HG02678 (cell line): Measurements from ENCODE around the gene RPS6KA3.
"Not testable (repeated sequence)": the region's sequence is repeated elsewhere in the genome, so short reads cannot be mapped to it uniquely, and the experiment has no call there.

Experiments
- ATAC-seq: cut with Tn5 transposase; IDR thresholded peaks from one replicate; pipeline ENCODE4 v1.9.1; 2021; ENCODE audit warnings: mild to moderate bottlenecking, moderate library complexity; ENCODE audit not compliant: unreplicated experiment

RPS6KA3 gene

GRCh38 chrX:20265726-20266681 lies 705 bp downstream of the RPS6KA3 start:
- peak; percentile 16 for ATAC-seq

DNA sequence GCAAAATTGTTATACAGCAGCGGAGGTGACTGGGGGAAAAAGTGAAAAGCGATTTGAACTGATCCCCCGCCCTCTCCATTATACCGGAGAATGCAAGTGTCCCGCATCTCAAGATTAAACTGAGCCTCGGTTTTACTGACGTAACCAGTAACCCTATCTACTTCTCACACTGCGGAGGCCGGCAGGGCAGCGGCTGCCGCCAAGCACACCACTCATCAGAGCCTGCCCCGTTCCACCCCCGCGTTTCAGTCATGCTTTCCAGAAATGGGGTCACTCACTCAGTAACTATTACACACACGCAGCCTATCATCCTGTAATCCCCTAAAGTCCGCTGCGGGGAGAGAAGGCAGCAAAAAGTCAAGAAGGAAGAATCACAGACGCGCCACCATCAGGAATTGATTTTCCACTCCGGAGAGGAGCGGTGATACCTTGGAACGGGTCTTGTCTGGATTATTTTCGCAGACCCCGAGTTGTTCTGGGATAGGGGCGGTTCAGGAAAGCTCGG lies 1.4 kb downstream of the RPS6KA3 start:
- peak; percentile 33 for ATAC-seq

DNA sequence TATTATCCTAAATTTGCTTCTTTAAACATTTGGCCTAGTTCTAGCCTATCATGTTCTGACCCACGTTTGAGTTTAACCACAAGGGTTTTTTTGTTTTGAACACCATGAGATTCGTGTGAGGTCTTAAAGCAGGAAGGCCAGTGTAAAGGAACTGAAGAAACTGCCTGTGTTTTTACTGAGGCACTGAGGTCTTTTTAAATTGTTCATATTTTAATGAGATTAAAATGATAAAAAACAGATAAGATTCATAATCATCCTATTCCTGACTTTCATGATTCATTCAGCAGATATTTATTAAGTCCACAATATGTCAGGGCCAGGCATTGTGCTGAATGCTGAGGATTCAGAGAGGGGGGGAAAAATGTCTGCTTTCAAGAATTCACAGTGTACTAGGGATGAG lies 3.2 kb downstream of the RPS6KA3 start:
- peak; percentile 25 for ATAC-seq

GRCh38 chrX:20260885-20261284 lies 5.8 kb downstream of the RPS6KA3 start:
- no peak for ATAC-seq

DNA sequence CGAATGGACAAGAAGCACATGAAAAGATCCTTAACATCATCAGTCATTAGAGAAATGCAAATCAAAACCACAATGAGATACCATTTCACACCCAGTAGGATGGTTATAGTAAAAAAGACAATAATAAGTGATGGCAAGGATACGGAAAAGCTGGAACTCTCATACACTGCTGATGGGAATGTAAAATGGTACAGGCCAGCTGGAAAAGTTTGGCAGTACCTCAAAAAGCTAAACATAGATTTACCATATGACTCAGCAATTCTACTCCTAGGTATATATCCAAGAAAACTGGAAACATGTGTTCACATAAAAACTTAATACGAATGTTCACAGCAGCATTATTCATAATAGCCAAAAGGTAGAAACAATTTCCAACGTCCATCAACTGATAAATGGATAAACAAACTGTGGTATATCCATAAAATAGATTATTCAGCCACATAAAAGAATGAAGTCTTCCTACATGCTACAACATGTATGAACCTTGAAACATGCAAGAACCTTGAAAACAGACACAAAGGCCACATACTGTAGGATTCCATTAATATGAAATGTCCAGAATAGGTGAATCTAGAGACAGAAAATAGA lies 11.9 kb downstream of the RPS6KA3 start:
- ATAC-seq, result no peak

DNA sequence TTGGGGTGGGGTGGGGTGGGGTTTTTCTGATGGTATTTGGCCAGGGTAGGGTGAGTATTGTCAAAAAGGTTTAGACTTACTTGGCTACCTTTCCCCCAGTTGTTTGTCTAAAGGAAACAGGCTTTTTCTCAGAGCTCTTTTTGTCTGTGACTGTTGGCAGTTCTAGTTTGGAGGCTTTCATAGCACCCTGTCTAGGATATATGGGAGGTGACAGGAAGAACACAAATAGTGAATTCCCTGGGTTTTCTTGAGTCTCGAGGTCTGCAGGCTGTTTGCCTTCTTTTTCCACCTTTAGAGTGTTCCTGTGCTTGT lies 13.5 kb downstream of the RPS6KA3 start:
- no peak for ATAC-seq

GRCh38 chrX:20252381-20253231 lies 14.1 kb downstream of the RPS6KA3 start:
- ATAC-seq, result no peak

DNA sequence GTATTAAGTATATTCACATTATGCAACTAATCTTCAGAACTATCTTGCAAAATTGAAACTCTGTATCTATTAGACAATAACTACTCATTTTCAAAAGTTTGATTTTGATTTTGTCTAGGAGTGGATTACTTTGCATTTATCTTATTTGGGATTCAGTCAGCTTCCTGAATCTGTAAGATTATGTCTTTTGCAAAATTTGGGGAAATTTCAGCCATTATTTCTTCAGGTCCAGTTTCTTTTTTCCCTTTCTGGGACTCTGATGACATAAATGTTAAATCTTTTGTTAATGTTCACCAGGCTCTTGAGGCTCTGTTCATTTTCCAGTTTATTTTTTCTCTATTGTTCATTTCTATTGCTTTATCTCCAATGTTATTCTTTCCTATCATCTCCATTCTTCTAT lies 15.0 kb downstream of the RPS6KA3 start:
- no peak for ATAC-seq

DNA sequence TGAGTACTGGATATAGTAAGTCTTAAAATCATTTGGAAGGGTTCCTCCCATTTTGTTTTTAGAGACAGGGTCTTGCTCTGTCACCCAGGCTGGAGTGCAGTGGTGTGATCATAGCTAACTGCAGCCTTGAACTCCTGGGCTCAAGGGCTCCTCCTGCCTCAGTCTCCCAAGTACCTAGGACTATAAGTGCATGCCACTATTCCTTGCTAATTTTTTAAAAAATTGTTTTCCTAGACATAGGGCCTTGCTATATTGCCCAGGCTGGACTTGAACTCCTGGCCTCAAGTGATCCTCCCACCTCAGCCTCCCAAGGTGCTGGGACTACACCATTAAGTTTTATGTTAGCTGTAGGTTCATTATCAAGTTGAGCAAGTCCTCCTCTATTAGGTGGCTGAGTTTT lies 16.6 kb downstream of the RPS6KA3 start:
- ATAC-seq, result not testable (repeated sequence)

GRCh38 chrX:20248592-20249192 lies 18.0 kb downstream of the RPS6KA3 start:
- no peak for ATAC-seq

DNA sequence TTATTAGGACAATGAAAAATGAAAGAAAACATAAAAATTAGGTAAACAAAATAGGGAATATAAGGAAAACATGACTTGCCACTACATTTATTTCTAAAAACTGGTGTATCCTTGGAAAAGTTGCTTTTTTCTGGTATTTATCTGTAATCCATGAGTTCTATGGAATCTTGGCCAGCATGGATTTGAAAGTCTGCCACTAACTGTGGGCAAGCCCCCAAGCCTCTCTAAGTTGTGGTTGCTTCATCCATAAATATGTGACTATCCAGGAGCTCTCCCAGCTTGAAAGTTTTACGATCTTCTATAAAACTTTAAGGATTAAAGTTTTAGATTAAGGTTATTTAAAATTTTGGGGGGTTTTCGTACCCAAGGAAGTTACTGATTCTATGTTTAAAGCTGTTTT lies 21.8 kb downstream of the RPS6KA3 start:
- ATAC-seq, result no peak

DNA sequence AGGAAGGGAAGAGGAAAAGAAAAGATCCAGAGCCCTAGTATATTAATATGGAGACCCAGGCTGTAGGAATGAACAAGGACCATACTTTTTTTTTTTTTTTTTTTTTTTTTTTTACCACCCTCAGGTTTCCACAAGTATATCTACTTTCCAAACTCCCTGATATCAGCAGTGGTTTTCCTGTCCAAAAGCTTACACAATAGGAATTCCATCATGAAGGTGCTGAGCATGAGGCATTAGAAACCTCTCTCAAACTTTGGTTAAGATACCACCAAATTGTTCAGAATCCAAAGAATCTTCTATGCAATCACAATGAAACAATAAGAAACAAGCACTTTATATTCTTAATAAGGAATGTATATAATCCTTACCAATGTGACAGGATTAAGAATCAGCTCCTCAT lies 26.5 kb downstream of the RPS6KA3 start:
- ATAC-seq, result no peak

DNA sequence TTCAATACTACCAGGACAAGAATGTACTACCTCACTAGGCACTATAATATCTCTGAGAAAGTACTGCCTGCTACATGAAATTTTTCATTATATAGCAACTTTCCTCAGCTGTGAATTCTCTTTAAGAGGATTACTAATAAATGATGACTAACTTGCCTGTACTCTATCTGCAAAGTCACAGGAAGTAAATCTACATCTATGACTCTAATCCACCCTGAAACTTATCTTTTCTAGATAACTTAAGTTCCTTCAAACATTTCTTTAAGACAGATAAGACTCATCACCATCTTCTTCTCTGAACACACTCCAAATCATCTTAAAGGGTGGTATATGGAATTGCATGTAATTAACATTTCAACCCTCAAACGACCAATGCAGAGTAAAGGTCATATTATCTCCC lies 28.8 kb downstream of the RPS6KA3 start:
- ATAC-seq, result no peak

DNA sequence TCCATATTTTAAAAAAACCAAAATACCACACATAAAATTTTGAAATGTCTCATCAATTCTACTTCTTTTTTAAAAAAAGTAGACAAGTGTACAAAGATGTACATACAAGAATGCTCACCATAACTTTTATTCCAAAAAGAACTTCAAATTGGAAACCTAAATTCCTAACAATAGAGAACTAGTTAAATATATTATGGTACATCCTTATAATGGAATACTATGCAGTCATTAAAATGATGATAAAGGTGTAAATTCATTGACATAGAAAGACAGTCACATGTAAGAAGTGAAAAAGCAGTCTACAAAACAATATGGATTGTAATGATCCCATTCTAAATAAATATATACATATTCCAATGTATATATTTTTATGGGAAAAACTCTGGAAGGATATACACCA lies 31.0 kb downstream of the RPS6KA3 start:
- no peak for ATAC-seq

DNA sequence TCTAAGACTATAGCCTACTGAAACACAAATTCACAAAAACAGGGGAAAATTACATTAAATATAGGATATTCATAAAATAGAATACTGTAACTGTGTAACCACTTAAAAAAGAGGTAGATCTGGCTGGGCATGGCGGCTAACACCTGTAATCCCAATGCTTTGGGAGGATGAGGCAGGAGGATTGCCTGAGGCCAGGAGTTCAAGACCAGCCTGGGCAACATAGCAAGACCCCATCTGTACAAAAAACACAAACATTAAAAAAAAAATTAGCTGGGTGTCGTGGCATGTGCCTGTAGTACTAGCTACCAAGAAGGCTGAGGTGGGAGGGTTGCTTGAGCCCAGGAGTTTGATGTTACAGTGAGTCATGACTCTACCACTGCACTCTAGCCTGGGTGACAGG lies 33.4 kb downstream of the RPS6KA3 start:
- no peak for ATAC-seq

GRCh38 chrX:20231598-20231997 lies 35.1 kb downstream of the RPS6KA3 start:
- ATAC-seq, result no peak

GRCh38 chrX:20230406-20230805 lies 36.3 kb downstream of the RPS6KA3 start:
- ATAC-seq, result peak; percentile 67

- ATAC-seq, result no peak
Observed at GRCh38 chrX:20229155-20229554, 37.6 kb downstream of the RPS6KA3 start.

- ATAC-seq, result no peak
Observed at GRCh38 chrX:20228245-20228644, 38.5 kb downstream of the RPS6KA3 start.

GRCh38 chrX:20227116-20227515 lies 39.6 kb downstream of the RPS6KA3 start:
- no peak for ATAC-seq

- no peak for ATAC-seq
Observed at GRCh38 chrX:20225488-20225833, 41.2 kb downstream of the RPS6KA3 start.
